ENCODE results near the gene BMP8A.

Gene BMP8A

DNA sequence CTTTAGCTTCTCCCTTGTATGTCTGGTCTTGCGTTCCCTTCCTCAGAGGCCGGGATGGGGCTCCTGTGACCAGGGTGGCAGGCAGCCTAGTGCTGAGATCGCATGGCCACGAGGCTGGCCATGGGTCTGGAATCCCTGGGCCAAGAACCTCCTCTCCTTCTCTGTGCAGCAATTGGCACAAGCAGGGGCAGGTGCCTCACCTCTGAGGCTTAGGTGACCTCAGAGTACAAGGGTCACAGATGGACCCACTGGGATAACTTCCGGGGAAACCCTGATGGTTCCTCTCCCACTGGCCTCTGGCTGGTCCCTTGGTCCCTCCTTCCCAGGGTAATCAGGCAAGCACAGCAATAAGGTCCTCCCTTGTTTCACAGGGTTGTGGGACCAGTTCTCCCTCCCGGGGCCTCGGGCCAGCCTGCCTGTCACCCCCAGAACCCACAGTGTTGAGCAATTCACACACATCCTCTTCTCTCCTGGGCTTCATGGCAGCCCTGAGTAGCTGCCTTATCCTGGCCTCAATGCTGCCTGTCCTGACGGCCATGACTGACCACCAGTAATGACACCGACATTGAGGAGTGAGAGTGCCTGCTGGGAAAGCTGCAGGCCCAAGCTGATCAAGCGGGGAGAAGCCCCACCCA is 38.6 kb downstream of the BMP8A start:
- no peak for DNase-seq

GRCh38 chr1:39531526-39531925 is 40.1 kb downstream of the BMP8A start:
- no peak for DNase-seq

GRCh38 chr1:39533442-39533841 is 42.0 kb downstream of the BMP8A start:
- no peak for DNase-seq

DNA sequence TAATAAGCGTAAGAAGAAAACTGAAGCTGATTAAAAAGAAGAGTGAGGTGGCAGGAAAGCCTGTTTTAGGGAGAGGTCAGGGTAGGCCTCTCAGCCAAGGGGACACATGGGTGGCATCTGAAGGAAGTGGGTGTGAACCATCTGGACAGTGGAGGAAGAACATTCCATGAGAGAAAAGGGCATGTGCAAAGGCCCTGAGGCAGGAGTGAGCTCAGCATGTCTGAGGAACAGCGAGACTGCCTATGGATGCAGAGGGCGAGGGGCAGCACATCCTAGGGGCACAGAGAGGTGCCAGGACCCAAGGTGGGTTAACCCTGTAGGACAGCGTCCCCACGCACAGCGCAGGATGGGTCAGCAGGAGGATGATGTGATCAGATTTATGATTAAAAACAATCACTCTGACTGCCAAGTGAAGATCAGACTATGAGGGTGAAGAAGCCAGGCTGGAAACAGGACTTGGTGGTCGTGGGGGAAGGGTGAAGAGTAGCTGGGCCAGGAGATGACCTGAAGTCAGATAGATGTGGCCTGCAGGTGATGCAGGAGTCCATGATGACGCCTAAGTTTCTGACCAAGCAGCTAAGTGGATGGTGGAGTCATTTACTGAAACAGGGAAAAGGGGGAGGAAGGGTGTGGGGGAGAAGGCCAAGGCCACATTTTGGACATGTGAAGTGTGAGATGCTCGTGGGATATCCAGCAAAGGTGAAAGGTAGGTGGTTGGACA is 47.3 kb downstream of the BMP8A start:
- DNase-seq = no peak

DNA sequence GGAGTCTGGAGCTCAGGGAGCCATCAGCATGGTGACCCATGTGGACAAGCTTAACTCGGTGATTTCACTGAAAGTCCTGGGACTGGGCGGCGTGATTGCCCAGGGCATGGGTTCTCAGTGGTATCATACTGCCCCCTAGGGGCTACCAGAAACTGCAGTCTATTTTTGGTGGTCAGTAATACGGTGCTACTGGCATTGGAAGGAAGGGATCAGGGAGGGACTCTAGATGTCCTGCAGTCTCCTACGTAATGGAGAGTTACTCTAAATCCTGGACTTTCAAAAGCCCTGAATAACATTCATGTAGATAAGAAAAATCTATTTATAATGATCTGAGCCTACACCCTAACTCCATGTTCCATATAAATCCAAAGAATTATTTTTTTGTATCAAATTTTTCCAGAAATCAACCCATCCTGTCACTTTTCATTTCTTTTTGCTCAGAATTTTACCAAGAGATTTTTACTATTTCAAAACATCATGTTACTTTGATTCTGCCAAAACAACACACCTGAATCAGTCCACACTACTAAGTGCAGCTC is 47.9 kb downstream of the BMP8A start:
- peak in 2 of 4 experiments; percentile 6 to 11 for DNase-seq

- no peak for DNase-seq
Observed at GRCh38 chr1:39540504-39541031, 49.1 kb downstream of the BMP8A start.

DNA sequence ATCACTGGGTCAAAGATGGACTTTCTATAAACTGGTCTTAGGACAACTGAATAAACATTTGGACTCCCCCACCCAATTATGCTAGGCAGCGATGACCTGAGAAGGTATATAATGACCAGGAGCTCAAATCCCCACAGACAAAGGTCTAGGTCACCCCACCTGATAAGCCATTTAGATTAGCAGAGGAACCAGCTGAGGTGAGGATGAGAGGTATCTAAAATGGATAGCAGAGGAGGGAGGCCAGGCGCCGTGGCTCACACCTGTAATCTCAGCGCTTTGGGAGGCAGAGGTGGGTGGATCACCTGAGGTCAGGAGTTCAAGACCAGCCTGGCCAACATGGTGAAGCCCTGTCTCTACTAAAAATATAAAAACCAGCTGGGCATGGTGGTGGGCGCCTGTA is 51.5 kb downstream of the BMP8A start:
- no peak for DNase-seq

GRCh38 chr1:39544327-39544726 is 52.9 kb downstream of the BMP8A start:
- DNase-seq = no peak

DNA sequence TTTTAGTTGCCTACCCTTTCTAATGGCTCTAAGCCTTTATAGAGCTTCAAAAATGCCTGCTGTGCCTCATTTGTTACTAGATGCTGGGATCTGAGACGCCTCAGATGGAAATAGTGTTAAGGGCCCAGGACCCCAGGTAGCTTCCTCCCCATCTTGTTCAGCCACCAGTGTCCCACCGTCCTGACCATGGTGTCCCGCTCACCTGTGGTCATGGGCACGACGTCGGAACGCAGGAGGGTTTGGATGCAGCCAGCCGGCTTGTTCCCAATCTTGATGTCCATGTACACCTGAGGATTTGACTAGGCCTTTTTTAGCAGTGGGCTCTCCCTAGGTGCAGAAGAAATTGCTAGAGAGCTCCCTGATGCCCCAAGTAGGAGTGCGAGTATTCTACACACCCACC is 54.1 kb downstream of the BMP8A start:
- no peak for DNase-seq

DNA sequence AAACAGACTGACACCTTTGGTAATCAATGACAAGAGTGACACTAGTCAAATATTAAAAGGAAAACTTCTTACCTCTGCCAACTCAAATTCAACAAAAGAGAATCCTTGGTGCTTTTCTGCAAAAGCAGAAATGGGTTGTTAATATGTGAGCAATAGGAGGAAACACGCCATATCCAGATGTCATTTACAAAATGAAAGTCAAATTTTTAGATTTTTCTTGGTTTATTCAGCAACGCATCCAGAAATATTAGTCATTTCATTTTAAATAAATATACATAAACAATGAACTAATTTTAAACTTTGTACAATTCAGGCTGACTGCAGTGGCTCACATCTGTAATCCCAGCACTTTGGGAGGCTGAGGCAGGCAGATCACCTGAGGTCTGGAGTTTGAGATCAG is 62.8 kb downstream of the BMP8A start:
- DNase-seq = no peak

- no peak for DNase-seq
Observed at GRCh38 chr1:39561279-39561678, 69.8 kb downstream of the BMP8A start.

GRCh38 chr1:39562886-39563285 is 71.5 kb downstream of the BMP8A start:
- DNase-seq = no peak

- no peak for DNase-seq
Observed at GRCh38 chr1:39563669-39564068, 72.2 kb downstream of the BMP8A start.

- no peak for DNase-seq
Observed at GRCh38 chr1:39564340-39564739, 72.9 kb downstream of the BMP8A start.

DNA sequence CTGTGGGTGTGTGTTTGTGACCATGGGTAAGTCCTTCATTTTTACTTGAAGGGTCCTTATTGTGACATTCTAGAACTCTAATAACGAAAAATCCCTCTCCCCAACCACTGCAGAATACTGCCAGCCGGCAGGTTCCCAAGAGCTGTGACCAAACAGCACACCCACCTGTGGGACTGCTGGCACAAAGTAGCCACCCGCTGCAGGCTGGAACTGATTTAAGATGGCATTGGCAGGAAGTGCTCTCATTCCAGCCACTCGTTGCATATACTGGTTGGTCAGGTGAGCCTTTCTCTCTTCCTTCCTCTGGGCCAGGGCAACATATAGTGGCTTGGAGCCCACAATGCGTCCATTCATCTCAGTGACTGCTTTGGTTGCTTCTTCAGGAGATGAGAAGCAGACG is 73.5 kb downstream of the BMP8A start:
- DNase-seq = no peak

DNA sequence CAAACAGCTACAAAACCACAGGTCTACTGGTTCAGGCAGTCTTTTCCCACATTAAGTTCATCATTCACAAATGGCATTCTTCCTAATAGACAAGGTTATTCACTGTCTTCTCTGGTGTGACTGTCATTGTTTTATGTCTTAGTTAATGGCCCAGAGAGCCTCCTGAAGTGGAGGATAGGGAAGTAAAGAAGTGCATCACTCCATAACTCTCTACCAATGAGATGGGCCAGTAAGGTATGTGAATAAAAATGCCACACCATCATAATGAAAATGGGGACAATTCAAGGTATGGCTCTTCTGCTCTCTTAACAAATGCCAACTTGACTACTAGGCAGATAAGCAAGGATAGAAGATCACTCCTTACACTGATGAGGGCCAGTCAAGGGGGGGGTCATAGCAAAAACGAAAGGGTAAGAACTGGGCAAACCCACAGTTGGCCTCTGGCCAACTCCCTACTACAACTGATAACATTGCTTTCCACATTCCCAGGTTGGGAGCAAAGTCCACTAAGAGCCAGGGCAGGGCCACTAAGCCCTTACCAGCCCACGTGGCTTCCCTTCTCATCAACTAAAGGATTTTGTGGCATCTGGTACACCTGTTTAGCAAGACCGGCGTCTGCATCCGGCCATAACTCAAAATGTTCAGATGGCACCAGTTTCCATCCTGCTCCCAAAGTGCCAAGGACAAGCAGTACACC is 75.2 kb downstream of the BMP8A start:
- no peak for DNase-seq

- DNase-seq = no peak
Observed at GRCh38 chr1:39567302-39567701, 75.9 kb downstream of the BMP8A start.

- no peak for DNase-seq
Observed at GRCh38 chr1:39568208-39568607, 76.8 kb downstream of the BMP8A start.

DNA sequence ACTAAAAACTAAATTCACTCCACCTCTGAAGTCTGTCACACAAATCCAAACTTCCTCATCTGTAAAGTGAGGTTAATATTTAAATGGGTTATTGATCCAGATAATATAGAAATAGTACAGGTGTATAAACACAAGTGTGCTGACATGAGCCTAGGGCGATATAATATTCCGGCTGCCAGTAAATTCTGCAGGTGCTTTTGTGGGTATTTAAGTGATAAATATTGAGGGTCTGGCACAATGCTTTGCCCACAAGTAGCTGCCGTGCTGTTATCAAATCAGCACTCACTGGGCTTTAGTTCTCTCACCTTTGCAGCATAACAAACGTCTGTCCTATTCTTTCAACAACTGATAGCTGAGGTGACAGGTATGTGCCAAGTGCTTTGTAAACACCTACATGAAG is 77.6 kb downstream of the BMP8A start:
- no peak for DNase-seq

GRCh38 chr1:39570477-39571177 is 79.2 kb downstream of the BMP8A start:
- no peak for DNase-seq

DNA sequence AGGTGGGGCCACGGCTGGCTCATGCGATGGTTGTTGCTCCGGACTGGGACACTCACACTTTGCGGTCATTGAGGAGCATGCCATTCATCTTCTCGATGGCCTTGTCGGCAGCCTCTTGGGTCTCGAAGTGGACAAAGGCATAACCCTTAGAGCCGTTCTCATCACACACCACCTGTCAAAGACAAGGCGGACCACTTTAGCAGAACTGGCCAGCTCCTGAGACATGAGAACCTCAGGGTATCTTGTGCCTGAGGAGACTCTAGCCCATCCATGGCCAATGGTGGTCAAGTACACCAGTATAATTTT is 79.7 kb downstream of the BMP8A start:
- no peak for DNase-seq

DNA sequence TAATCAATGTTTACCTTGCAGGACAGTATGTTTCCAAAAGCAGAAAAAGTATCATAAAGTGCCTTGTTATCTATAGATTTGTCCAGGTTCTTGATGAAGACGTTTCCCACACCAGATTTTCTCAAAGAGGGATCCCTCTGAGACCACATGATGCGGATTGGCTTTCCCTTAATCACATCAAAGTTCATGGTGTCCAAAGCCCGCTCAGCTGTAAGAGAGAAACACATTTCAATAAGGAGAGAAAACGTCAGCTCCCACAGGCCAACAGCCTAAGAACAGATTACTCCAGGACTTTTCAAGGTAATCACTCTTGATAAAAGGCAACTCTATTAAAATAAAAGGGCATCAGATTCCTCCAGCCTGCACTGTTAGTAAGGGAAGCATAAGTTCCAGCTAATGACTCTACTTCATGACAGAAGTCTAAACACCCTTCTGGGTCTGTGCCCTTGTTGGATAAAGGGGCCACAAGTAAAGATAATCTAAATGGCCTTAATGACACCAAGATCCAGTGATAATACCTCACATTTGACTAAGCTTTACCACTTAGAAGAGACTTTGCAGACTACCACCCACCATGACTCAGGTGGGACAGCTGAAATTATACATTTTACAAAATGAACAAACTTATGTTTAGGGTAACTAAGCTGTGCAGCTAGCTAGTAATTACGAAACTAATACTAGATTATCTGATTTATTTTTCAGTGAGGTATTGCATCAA is 81.1 kb downstream of the BMP8A start:
- DNase-seq = no peak

DNA sequence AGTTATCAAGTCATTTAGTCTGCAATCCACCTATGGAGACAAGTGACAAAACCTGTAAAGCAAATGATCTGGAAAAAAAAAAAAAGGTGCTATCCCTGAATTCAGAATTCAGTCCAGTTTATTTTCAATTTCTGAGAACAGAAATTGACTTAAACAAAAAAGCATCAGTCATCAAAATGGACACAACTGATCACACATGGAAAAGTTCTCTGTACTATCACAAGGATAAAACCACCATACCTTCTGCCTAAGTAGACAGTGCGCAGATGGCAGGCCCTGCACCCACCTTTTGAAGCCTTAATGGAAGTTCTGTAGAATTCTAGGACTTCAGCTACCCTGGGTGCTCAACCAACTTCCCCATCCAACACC is 81.6 kb downstream of the BMP8A start:
- DNase-seq = no peak

All from activated CD4-positive, CD25-positive, alpha-beta regulatory T cell (primary cell).